Measurements from ENCODE around the gene RCVRN. TPM values are rescaled to one million over a fixed set of nuclear protein-coding genes. Genes with fewer than 3 reads are reported as not detected.

The RCVRN gene
- total RNA-seq, 3 donors from 2014 or later (not counting 1 experiment from before 2014, with no cell fraction given): 0.86 to 2.0 (median 1.7) TPM

GRCh38 chr17:9886141-9886930 lies 18.7 kb downstream of the RCVRN start:
- Mint-ChIP-seq H3K4me1 (peaks cover 0 to 6% of the 10 kb centered on the region in 2 donors), H3K9me3 (peaks cover 5 to 7% of the 10 kb centered on the region in 2 donors), H3K4me3 (no peak overlapping the region), H3K27me3 (ENCODE audit: low read depth in 2 of 2) (peaks cover 7 to 15% of the 10 kb centered on the region in 2 donors), H3K27ac (no peak overlapping the region), H3K36me3 (peaks cover 16% of the 10 kb centered on the region)
- H3K36me3 ChIP-seq (ENCODE audit: control insufficient read depth, insufficient read depth, low read length): no peaks in the 10 kb centered on the region
- no peaks in the 10 kb centered on the region for H3K9me3 ChIP-seq (ENCODE audit: control insufficient read depth, insufficient read depth, low read length)
- no peaks in the 10 kb centered on the region for H3K4me1 ChIP-seq (ENCODE audit: control insufficient read depth, insufficient read depth, low read length)
- TF ChIP-seq CTCF (IDR thresholded peaks at IDR 0.05): no peak
- H3K27ac ChIP-seq (ENCODE audit: low read length): no peak overlapping the region
- 95% methylated on average over 5 of the region's 5 CpGs for WGBS (ENCODE audit: insufficient coverage)
- intact Hi-C loops (cut with micrococcal nuclease): no loop called here
- no peaks in the 10 kb centered on the region for H3K27me3 ChIP-seq (ENCODE audit: control insufficient read depth, insufficient read depth, low read length)
- H3K4me3 ChIP-seq (ENCODE audit: low read length): no peak overlapping the region
- no peak for ATAC-seq
- no peak for DNase-seq

GRCh38 chr17:9883451-9883850 lies 21.6 kb downstream of the RCVRN start:
- Histone ChIP-seq H3K27ac (ENCODE audit: low read length) (no peak overlapping the region), H3K9me3 (ENCODE audit: control insufficient read depth, insufficient read depth, low read length) (no peaks in the 10 kb centered on the region), H3K4me1 (ENCODE audit: control insufficient read depth, insufficient read depth, low read length) (no peaks in the 10 kb centered on the region), H3K27me3 (ENCODE audit: control insufficient read depth, insufficient read depth, low read length) (no peaks in the 10 kb centered on the region), H3K4me3 (ENCODE audit: low read length) (no peak overlapping the region), H3K36me3 (ENCODE audit: control insufficient read depth, insufficient read depth, low read length) (no peaks in the 10 kb centered on the region)
- H3K4me3 Mint-ChIP-seq: no peak overlapping the region
- no peak for DNase-seq
- no peak for TF ChIP-seq CTCF (IDR thresholded peaks at IDR 0.05)
- peaks cover 6 to 15% of the 10 kb centered on the region in 2 donors for H3K27me3 Mint-ChIP-seq (ENCODE audit: low read depth in 2 of 2)
- H3K4me1 Mint-ChIP-seq: no peaks in the 10 kb centered on the region
- peaks cover 5 to 7% of the 10 kb centered on the region in 2 donors for H3K9me3 Mint-ChIP-seq
- intact Hi-C loops (cut with micrococcal nuclease): no loop called here
- peaks cover 16% of the 10 kb centered on the region for H3K36me3 Mint-ChIP-seq
- H3K27ac Mint-ChIP-seq: no peak overlapping the region
- ATAC-seq: no peak

- Mint-ChIP-seq H3K27ac (no peak overlapping the region), H3K4me1 (no peaks in the 10 kb centered on the region), H3K4me3 (no peak overlapping the region), H3K36me3 (peaks cover 16% of the 10 kb centered on the region), H3K27me3 (ENCODE audit: low read depth in 2 of 2) (peaks cover 6 to 20% of the 10 kb centered on the region in 2 donors), H3K9me3 (peaks cover 5 to 7% of the 10 kb centered on the region in 2 donors)
- ATAC-seq (no peak), DNase-seq (no peak)
- no peaks in the 10 kb centered on the region for H3K4me1 ChIP-seq (ENCODE audit: control insufficient read depth, insufficient read depth, low read length)
- H3K4me3 ChIP-seq (ENCODE audit: low read length): no peak overlapping the region
- H3K27ac ChIP-seq (ENCODE audit: low read length): no peak overlapping the region
- TF ChIP-seq CTCF (IDR thresholded peaks at IDR 0.05): no peak
- H3K36me3 ChIP-seq (ENCODE audit: control insufficient read depth, insufficient read depth, low read length): no peaks in the 10 kb centered on the region
- H3K9me3 ChIP-seq (ENCODE audit: control insufficient read depth, insufficient read depth, low read length): no peaks in the 10 kb centered on the region
- intact Hi-C loops (cut with micrococcal nuclease): no loop called here
- WGBS (ENCODE audit: insufficient coverage): 75% methylated on average over 3 of the region's 3 CpGs
- H3K27me3 ChIP-seq (ENCODE audit: control insufficient read depth, insufficient read depth, low read length): no peaks in the 10 kb centered on the region
Observed at GRCh38 chr17:9880582-9880999, 24.5 kb downstream of the RCVRN start.
